T-helper 1 cell treated with Interleukin-12 subunit alpha and Interleukin-12 subunit beta and Interleukin-4 antibody, amounts not matched to agents 30 ng/mL and 1 ng/mL, for 36 hours (primary cell): Measurements from ENCODE around the gene SMARCB1. TPM values are rescaled to one million over a fixed set of nuclear protein-coding genes. Genes with fewer than 3 reads are reported as not detected.

ENCODE experiments used
- intact Hi-C: fragments of 100-400 bp; cut with micrococcal nuclease; formaldehyde crosslinking; loops from one replicate; pipeline ENCODE4 v1.15.1; 2024
- total RNA-seq: library from RNA; stranded (reverse); gene quantifications from 2 replicates; pipeline ENCODE4 v1.2.3, GENCODE V29; 2022

The SMARCB1 gene
- total RNA-seq, 1 donor from 2014 or later = 77.3 TPM

DNA sequence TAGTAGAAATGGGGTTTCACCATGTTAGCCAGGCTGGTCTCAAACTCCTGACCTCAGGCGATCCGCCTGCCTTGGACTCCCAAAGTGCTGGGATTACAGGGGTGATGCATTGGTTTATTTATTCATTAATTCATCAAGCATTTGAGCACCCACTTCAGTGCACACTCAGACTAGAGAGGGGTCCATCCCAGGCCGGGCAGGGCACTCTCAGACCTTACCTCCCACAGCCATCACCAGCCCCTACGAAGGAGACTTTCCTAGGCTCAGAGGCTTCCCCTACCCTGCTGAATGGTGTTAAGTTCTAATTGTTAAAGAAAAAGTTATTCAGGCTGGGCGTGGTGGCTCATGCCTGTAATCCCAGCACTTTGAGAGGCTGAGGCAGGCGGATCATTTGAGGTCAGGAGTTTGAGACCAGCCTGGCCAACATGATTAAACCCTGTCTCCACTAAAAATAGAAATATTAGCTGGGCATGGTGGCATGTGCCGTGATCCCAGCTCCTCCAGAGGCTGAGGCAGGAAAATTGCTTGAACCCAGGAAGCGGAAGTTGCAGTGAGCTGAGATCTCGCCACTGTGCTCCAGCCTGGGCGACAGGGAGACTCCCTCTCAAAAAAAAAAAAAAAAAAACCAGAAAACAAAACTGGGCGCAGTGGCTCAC is 77.9 kb downstream of the SMARCB1 start:
- intact Hi-C loops = loop anchor here (5.0 kb wide), 1 partner anchor 93 kb away; no protein-coding TSS in a partner anchor

DNA sequence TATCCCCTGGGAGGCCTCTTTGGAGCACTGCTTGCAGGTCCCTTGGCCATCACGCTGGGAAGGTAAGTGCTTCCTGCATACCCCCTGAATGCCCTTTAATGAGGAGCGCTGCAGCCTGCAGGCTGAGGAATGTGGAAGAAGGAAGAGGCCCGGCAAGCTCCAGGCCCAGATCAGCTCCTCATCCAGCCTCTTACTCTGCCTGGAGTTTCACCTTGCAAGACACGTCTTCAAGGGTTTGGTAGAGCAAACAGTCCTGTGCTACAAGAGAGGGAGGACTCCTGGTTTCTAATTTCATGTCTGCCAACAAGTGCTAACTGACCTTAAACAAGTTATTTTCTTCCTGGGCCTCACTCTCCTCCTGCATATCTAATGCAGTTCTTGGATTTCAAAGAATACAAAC is 81.8 kb downstream of the SMARCB1 start:
- intact Hi-C loops = no loop called here

DNA sequence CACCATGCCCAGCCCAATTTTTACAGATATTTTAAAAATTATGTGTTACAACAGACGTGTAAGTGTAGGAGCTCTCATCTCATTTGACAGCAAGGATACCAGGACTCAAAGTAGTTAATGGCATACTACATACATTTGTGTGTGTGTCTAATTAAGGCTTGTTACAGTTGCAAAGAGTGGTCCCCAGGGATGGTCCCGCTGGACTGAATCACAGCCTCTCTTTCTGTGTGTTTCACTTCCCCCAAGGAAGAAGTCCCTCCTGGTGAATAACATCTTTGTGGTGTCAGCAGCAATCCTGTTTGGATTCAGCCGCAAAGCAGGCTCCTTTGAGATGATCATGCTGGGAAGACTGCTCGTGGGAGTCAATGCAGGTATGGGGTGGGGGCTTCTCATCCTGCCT is 88.1 kb downstream of the SMARCB1 start:
- intact Hi-C loops = no loop called here

DNA sequence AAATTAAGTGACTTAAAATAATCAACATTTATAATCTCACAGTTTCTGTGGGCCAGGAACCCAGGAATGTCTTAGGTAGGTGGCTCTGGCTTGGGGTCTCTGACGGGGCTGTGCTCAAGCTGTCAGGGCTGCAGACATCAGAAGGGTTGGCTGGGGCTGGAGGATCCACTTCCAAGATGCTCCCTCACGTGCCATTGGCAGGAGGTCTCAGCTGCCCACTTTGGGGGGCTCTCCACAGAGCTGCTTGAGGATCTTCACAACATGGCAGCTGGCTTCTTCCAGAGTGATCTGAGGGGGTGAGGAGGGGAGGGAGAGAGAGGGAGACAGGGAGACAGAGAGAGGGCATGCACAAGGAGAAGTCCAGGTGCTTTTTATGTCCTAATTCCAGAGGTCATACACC is 89.0 kb downstream of the SMARCB1 start:
- intact Hi-C loops = no loop called here

DNA sequence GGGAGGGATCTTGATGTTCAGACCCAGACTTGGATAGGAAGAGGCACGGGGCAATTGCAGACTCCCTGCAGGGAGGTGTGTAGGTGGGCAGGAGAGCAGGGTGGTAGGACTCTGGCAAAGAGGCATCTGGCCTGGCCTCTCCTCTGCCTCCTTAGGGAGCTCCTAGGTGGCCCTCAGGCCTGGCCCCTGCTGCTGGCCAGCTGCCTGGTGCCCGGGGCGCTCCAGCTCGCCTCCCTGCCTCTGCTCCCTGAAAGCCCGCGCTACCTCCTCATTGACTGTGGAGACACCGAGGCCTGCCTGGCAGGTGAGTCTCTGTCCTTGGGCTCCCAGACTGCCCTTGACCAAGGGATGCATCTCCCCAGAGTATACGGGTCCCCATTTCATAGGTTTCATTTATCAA is 90.8 kb downstream of the SMARCB1 start:
- intact Hi-C loops = no loop called here

DNA sequence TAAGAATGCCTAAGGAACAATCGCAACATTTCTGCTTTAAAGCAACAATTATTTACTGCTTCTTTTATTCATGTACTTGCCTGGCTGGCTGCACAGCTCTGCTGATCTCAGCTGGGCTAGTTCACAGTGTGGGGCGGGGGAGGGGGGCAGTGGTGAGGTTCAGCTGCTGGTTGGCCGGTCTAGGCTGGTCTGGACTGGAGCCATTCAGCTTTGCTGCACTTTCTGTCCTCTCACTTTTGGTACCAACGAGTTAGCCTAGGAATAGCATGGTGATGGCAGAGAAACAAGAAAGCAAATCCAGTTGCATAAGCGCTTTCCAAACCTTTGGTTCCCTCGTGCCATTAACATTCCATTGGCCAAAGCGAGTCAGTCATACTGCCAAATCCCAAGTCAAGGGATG is 91.5 kb downstream of the SMARCB1 start:
- intact Hi-C loops = no loop called here

DNA sequence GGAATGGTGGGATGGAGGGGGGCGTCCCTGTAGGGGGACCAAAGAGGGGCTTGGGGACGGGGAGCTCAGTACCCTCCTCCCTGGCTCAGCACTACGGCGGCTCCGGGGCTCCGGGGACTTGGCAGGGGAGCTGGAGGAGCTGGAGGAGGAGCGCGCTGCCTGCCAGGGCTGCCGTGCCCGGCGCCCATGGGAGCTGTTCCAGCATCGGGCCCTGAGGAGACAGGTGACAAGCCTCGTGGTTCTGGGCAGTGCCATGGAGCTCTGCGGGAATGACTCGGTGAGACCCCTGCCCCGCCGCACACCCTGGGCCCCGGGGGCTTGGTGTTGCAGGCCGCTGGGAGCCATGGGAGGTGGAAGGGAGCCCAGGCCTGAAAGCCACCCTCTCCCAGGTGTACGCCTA is 95.6 kb downstream of the SMARCB1 start:
- intact Hi-C loops = no loop called here

DNA sequence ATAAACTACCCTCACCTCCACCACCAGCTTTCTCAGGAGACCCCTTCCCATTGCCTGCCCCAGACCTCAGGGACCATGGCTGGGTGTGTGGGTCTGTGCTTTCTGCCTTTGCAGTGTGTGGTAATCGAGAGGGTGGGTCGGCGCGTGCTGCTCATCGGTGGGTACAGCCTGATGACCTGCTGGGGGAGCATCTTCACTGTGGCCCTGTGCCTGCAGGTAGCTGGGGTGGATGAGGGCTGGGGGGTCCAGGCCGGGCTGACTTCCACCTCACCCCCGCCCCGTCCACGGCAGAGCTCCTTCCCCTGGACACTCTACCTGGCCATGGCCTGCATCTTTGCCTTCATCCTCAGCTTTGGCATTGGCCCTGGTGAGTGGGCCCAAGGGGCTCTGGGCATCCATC is 96.9 kb downstream of the SMARCB1 start:
- intact Hi-C loops = no loop called here

DNA sequence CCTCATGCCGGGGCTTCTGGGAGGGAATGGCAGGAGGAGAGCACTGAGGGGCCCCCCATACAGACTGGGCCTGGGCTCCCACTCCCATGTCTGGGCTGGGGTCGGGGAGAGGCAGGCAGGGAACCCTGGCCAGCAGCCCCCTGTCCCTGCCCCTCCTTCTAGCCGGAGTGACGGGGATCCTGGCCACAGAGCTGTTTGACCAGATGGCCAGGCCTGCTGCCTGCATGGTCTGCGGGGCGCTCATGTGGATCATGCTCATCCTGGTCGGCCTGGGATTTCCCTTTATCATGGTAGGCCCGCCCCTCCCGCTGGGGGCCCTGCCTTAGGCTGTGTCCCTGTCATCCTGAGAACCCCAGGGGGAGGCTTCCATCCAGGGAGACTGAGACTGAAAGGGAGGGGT is 97.4 kb downstream of the SMARCB1 start:
- intact Hi-C loops = no loop called here

Other genes with a start within 250 kb of the SMARCB1 start
- gene IGLL1, start 206.7 kb upstream of the SMARCB1 start, total RNA-seq = not detected in 2 replicates
- gene DRICH1, start 154.6 kb upstream of the SMARCB1 start, total RNA-seq = 0.98 and 1.4 TPM in 2 replicates
- 33.2 and 34.8 TPM in 2 replicates for gene RGL4, start 96.0 kb upstream of the SMARCB1 start, total RNA-seq
- 2.5 and 2.8 TPM in 2 replicates for gene ZNF70, start 35.9 kb upstream of the SMARCB1 start, total RNA-seq
- not detected in 2 replicates for gene VPREB3, start 32.5 kb upstream of the SMARCB1 start, total RNA-seq
- gene C22orf15, start 24.0 kb upstream of the SMARCB1 start, total RNA-seq = 0.41 and 0.74 TPM in 2 replicates
- gene CHCHD10, start 19.0 kb upstream of the SMARCB1 start, total RNA-seq = 44.5 and 51.0 TPM in 2 replicates
- gene MMP11, start 14.1 kb upstream of the SMARCB1 start, total RNA-seq = 0.27 and 0.49 TPM in 2 replicates
- 9.0 and 10.8 TPM in 2 replicates for gene DERL3, start 52.0 kb downstream of the SMARCB1 start, total RNA-seq
- 5.7 and 6.6 TPM in 2 replicates for gene SLC2A11, start 70.9 kb downstream of the SMARCB1 start, total RNA-seq
- 700 and 746 TPM in 2 replicates for gene MIF, start 107.4 kb downstream of the SMARCB1 start, total RNA-seq
- 0.44 TPM in 2 replicates for gene GSTT2B, start 174.2 kb downstream of the SMARCB1 start, total RNA-seq
- gene DDTL, start 179.9 kb downstream of the SMARCB1 start, total RNA-seq = 4.0 and 5.4 TPM in 2 replicates
- gene DDT, start 187.5 kb downstream of the SMARCB1 start, total RNA-seq = 87.7 and 93.5 TPM in 2 replicates
- gene GSTT2, start 193.2 kb downstream of the SMARCB1 start, total RNA-seq = not detected in 2 replicates
- gene GSTT4, start 218.5 kb downstream of the SMARCB1 start, total RNA-seq = not detected in 2 replicates
- gene CABIN1, start 224.3 kb downstream of the SMARCB1 start, total RNA-seq = 122 and 127 TPM in 2 replicates